ENCODE data around the gene UNC5C.

Gene UNC5C

GRCh38 chr4:95284655-95285054, 264.1 kb downstream of the UNC5C start:
- H3K9me3 ChIP-seq (ENCODE audit: control insufficient read depth, insufficient read depth, low read depth, low read length), result no peaks in the 10 kb centered on the region
- no peak overlapping the region for H3K4me3 ChIP-seq (ENCODE audit: low read depth, low read length)
- TF ChIP-seq ZNF549 (tag by site-specific recombination; IDR thresholded peaks at IDR 0.05) (no peak), ZNF626 (tag by site-specific recombination; IDR thresholded peaks at IDR 0.05) (no peak), PBX3 (CRISPR knock-in tag; IDR thresholded peaks at IDR 0.05) (no peak), ZNF169 (tag by site-specific recombination; IDR thresholded peaks at IDR 0.05) (no peak), ZNF660 (tag by site-specific recombination; IDR thresholded peaks at IDR 0.05) (no peak), ZNF670 (tag by site-specific recombination; IDR thresholded peaks at IDR 0.05; ENCODE audit: low read depth) (no peak), ZNF184 (tag by site-specific recombination; IDR thresholded peaks at IDR 0.05) (no peak), PRDM1 (tag by site-specific recombination; IDR thresholded peaks at IDR 0.05) (no peak), ZNF677 (tag by site-specific recombination; IDR thresholded peaks at IDR 0.05) (no peak), ZNF639 (tag by site-specific recombination; IDR thresholded peaks at IDR 0.05) (no peak), HOXA7 (CRISPR knock-in tag; IDR thresholded peaks at IDR 0.05; ENCODE audit: borderline replicate concordance) (no peak), ZNF555 (tag by site-specific recombination; conservative IDR thresholded peaks at IDR 0.05) (no peak), ZFP3 (tag by site-specific recombination; IDR thresholded peaks at IDR 0.05; ENCODE audit: low read depth) (no peak), FEZF1 (tag by site-specific recombination; IDR thresholded peaks at IDR 0.05) (no peak), ZNF146 (tag by site-specific recombination; IDR thresholded peaks at IDR 0.05) (no peak), ZNF311 (tag by site-specific recombination; IDR thresholded peaks at IDR 0.05; ENCODE audit: borderline replicate concordance) (no peak), ZBTB17 (tag by site-specific recombination; IDR thresholded peaks at IDR 0.05) (no peak), HOXD13 (CRISPR knock-in tag; IDR thresholded peaks at IDR 0.05; ENCODE audit: borderline replicate concordance) (no peak), ZNF335 (tag by site-specific recombination; conservative IDR thresholded peaks at IDR 0.05) (no peak)
- H3K4me1 ChIP-seq (ENCODE audit: control insufficient read depth, insufficient read depth, low read length), result no peaks in the 10 kb centered on the region
- POLR2A ChIA-PET, result no interaction called here
- no peak overlapping the region for H3K27ac ChIP-seq (ENCODE audit: extremely low read depth, low read depth, low read length)
- CTCF ChIA-PET, result no interaction called here
- H3K36me3 ChIP-seq (ENCODE audit: control insufficient read depth in 2 of 2, insufficient read depth in 1 of 2, low read length in 2 of 2), result no peaks in the 10 kb centered on the region

DNA sequence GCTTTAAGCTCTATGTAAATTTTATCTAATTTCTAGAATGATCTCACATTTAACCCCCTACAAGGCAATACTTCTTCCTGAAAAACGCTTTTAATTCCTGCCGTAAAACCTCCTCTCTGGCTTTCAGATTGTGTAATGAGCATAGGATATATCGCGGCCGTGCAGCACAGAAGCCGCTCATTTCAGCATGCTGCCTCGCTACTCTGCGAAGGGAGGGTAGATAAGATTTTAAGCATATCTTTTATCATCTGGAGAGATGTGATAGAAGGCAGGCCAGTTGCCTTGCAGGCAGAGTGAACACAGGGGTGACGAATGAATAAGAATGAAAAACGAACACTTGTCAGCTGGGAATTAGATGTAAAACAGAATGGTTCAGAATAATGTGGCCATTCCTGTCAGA, 265.5 kb downstream of the UNC5C start:
- no peaks in the 10 kb centered on the region for H3K9me3 ChIP-seq (ENCODE audit: control insufficient read depth, insufficient read depth, low read depth, low read length)
- TF ChIP-seq ZNF10 (tag by site-specific recombination; IDR thresholded peaks at IDR 0.05) (no peak), ZIC2 (tag by site-specific recombination; IDR thresholded peaks at IDR 0.05) (no peak), ZNF335 (tag by site-specific recombination; conservative IDR thresholded peaks at IDR 0.05) (no peak), ZNF548 (tag by site-specific recombination; IDR thresholded peaks at IDR 0.05) (no peak), ZNF677 (tag by site-specific recombination; IDR thresholded peaks at IDR 0.05) (no peak), ZNF670 (tag by site-specific recombination; IDR thresholded peaks at IDR 0.05; ENCODE audit: low read depth) (no peak), GLI4 (tag by site-specific recombination; IDR thresholded peaks at IDR 0.05) (no peak), ZNF513 (tag by site-specific recombination; IDR thresholded peaks at IDR 0.05) (no peak), PRDM1 (tag by site-specific recombination; IDR thresholded peaks at IDR 0.05) (no peak), ZNF768 (tag by site-specific recombination; IDR thresholded peaks at IDR 0.05) (no peak), ZNF23 (tag by site-specific recombination; IDR thresholded peaks at IDR 0.05; ENCODE audit: borderline replicate concordance) (no peak), SETDB1 (IDR thresholded peaks at IDR 0.05; ENCODE audit: insufficient read length, low read length) (no peak), MEIS1 (CRISPR knock-in tag; IDR thresholded peaks at IDR 0.05; ENCODE audit: borderline replicate concordance) (no peak)
- TF ChIP-seq, protein P1, sequence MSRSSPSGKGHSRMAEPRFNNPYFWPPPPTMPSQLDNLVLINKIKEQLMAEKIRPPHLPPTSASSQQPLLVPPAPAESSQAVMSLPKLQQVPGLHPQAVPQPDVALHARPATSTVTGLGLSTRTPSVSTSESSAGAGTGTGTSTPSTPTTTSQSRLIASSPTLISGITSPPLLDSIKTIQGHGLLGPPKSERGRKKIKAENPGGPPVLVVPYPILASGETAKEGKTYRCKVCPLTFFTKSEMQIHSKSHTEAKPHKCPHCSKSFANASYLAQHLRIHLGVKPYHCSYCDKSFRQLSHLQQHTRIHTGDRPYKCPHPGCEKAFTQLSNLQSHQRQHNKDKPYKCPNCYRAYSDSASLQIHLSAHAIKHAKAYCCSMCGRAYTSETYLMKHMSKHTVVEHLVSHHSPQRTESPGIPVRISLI (tag by site-specific recombination; IDR thresholded peaks at IDR 0.05), result no peak
- TF ChIP-seq, protein P2, sequence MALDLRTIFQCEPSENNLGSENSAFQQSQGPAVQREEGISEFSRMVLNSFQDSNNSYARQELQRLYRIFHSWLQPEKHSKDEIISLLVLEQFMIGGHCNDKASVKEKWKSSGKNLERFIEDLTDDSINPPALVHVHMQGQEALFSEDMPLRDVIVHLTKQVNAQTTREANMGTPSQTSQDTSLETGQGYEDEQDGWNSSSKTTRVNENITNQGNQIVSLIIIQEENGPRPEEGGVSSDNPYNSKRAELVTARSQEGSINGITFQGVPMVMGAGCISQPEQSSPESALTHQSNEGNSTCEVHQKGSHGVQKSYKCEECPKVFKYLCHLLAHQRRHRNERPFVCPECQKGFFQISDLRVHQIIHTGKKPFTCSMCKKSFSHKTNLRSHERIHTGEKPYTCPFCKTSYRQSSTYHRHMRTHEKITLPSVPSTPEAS (tag by site-specific recombination; IDR thresholded peaks at IDR 0.05), result no peak
- POLR2A ChIA-PET, result no interaction called here
- no peaks in the 10 kb centered on the region for H3K36me3 ChIP-seq (ENCODE audit: control insufficient read depth in 2 of 2, insufficient read depth in 1 of 2, low read length in 2 of 2)
- no peak overlapping the region for H3K4me3 ChIP-seq (ENCODE audit: low read depth, low read length)
- H3K4me1 ChIP-seq (ENCODE audit: control insufficient read depth, insufficient read depth, low read length), result no peaks in the 10 kb centered on the region
- no peak overlapping the region for H3K27ac ChIP-seq (ENCODE audit: extremely low read depth, low read depth, low read length)
- CTCF ChIA-PET, result no interaction called here

Data from HEK293 (cell line).